ENCODE measurements around the gene TMEM138.
"Not testable (repeated sequence)": the region's sequence is repeated elsewhere in the genome, so short reads cannot be mapped to it uniquely, and the experiment has no call there.

TMEM138 gene

GRCh38 chr11:61367406-61367805 lies 5.2 kb downstream of the TMEM138 start:
- DNase-seq (ENCODE audit: low read depth), result no peak

- no peak for DNase-seq (ENCODE audit: low read depth)
These were observed 6.5 kb downstream of the TMEM138 start for GRCh38 chr11:61368646-61369045.

- no peak for DNase-seq (ENCODE audit: low read depth)
These were observed 7.5 kb downstream of the TMEM138 start for GRCh38 chr11:61369372-61370348.

GRCh38 chr11:61370349-61371005 lies 8.3 kb downstream of the TMEM138 start:
- DNase-seq (ENCODE audit: low read depth), result no peak

GRCh38 chr11:61372659-61373420 lies 10.7 kb downstream of the TMEM138 start:
- DNase-seq (ENCODE audit: low read depth), result no peak

- DNase-seq (ENCODE audit: low read depth), result no peak
These were observed 13.6 kb downstream of the TMEM138 start for GRCh38 chr11:61375761-61376108.

GRCh38 chr11:61377461-61378160 lies 15.4 kb downstream of the TMEM138 start:
- no peak for DNase-seq (ENCODE audit: low read depth)

- peak; percentile 96 for DNase-seq (ENCODE audit: low read depth)
These were observed 16.6 kb downstream of the TMEM138 start for GRCh38 chr11:61378713-61379313.

GRCh38 chr11:61380884-61381283 lies 18.7 kb downstream of the TMEM138 start:
- DNase-seq (ENCODE audit: low read depth), result no peak

- not testable (repeated sequence) for DNase-seq (ENCODE audit: low read depth)
These were observed 21.7 kb downstream of the TMEM138 start for GRCh38 chr11:61383859-61384258.

GRCh38 chr11:61384271-61385242 lies 22.4 kb downstream of the TMEM138 start:
- no peak for DNase-seq (ENCODE audit: low read depth)

GRCh38 chr11:61390161-61390560 lies 28.0 kb downstream of the TMEM138 start:
- no peak for DNase-seq (ENCODE audit: low read depth)

- DNase-seq (ENCODE audit: low read depth), result no peak
These were observed 30.9 kb downstream of the TMEM138 start for GRCh38 chr11:61392981-61393595.

- DNase-seq (ENCODE audit: low read depth), result no peak
These were observed 39.0 kb downstream of the TMEM138 start for GRCh38 chr11:61401173-61401572.

- no peak for DNase-seq (ENCODE audit: low read depth)
These were observed 39.4 kb downstream of the TMEM138 start for GRCh38 chr11:61401573-61401972.

- no peak for DNase-seq (ENCODE audit: low read depth)
These were observed 41.5 kb downstream of the TMEM138 start for GRCh38 chr11:61403658-61404057.

- no peak for DNase-seq (ENCODE audit: low read depth)
These were observed 41.9 kb downstream of the TMEM138 start for GRCh38 chr11:61404103-61404502.

- DNase-seq (ENCODE audit: low read depth), result no peak
These were observed 42.5 kb downstream of the TMEM138 start for GRCh38 chr11:61404641-61405040.

GRCh38 chr11:61406067-61406466 lies 43.9 kb downstream of the TMEM138 start:
- DNase-seq (ENCODE audit: low read depth), result no peak
